ENCODE data around the gene SOWAHA.

The SOWAHA gene

DNA sequence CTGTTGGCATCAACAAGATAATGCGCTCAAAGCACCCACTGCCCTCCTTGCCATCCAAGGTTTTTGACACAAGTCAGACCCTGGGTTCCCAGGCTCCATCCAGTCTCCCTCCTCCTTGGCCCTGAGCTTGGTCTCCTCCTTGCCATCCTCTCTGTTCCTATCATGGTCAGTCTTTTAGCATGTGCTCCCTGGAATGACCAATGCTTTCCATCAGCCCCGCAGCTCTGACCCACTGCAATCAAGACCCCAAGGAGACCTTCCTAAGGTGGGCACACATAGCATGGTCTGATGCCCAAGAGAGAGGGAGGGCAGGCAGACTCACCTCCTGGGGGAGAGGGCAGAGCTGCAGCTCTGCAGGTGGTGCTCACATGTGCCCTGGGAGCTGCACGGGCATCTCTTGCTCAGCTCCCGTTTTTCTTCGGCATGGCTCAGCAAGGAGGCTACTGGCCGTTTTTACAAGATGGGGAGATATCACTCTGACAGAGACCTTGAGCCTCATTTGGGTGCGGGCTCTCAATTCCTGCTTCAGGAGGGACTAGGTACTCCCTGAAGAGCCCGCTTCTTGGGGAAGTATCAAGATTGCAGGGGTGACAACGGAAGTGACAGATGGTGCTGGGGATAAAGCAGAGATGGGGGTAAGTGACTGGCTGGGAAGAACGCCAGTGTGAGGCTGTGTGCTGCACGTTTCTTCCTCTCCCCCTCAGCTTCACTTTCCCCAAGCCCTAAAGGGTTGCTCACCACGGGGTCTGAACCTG lies 39.3 kb upstream of the SOWAHA start:
- H3K9ac ChIP-seq (ENCODE audit: low read length), result no peak overlapping the region
- H3K79me2 ChIP-seq (ENCODE audit: insufficient read depth, low read length), result no peaks in the 10 kb centered on the region
- no peaks in the 10 kb centered on the region for H4K20me1 ChIP-seq (ENCODE audit: low read depth, low read length)
- no peaks in the 10 kb centered on the region for H3F3A ChIP-seq (ENCODE audit: insufficient read depth)
- H3K27ac ChIP-seq (ENCODE audit: low read depth, low read length), result no peak overlapping the region
- H3K9me3 ChIP-seq (ENCODE audit: insufficient read depth, low read length), result no peaks in the 10 kb centered on the region
- no peak overlapping the region for H2AFZ ChIP-seq (ENCODE audit: low read depth, low read length, severe bottlenecking)
- H3K27me3 ChIP-seq (ENCODE audit: low read length), result no peaks in the 10 kb centered on the region
- no peak overlapping the region for H3K4me2 ChIP-seq (ENCODE audit: low read depth, low read length, poor library complexity, severe bottlenecking)
- TF ChIP-seq, protein P1, sequence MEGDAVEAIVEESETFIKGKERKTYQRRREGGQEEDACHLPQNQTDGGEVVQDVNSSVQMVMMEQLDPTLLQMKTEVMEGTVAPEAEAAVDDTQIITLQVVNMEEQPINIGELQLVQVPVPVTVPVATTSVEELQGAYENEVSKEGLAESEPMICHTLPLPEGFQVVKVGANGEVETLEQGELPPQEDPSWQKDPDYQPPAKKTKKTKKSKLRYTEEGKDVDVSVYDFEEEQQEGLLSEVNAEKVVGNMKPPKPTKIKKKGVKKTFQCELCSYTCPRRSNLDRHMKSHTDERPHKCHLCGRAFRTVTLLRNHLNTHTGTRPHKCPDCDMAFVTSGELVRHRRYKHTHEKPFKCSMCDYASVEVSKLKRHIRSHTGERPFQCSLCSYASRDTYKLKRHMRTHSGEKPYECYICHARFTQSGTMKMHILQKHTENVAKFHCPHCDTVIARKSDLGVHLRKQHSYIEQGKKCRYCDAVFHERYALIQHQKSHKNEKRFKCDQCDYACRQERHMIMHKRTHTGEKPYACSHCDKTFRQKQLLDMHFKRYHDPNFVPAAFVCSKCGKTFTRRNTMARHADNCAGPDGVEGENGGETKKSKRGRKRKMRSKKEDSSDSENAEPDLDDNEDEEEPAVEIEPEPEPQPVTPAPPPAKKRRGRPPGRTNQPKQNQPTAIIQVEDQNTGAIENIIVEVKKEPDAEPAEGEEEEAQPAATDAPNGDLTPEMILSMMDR (IDR thresholded peaks at IDR 0.05; ENCODE audit: insufficient read depth, low read length, poor library complexity, severe bottlenecking), result no peak
- no peak for TF ChIP-seq EZH2phosphoT487 (conservative IDR thresholded peaks at IDR 0.05; ENCODE audit: low read length)
- no peaks in the 10 kb centered on the region for H3K9me2 ChIP-seq (replicated peaks; ENCODE audit: insufficient read depth, low read length)
- H3K4me3 ChIP-seq (ENCODE audit: insufficient read depth, low read length, poor library complexity, severe bottlenecking), result no peak overlapping the region
- no peaks in the 10 kb centered on the region for H3K36me3 ChIP-seq (ENCODE audit: low read length)

DNA sequence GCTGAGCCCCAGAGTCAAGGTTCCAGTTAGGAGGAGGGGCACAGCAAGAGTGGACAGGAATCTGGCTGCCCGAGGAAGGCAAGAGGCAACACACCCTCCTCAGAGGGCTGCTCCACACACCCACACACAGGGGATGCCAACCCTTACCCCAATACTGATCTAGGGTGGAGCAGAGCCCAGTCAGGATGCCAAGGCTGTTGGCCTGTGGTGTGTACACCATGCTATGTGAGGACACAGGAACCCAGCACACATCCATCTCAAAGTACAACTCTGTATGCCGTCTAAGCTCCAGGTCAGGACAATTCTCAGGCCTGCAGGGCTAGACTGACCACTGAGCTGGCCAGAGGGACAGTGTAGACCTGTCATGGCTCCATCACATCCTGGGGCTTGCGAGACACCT lies 38.7 kb upstream of the SOWAHA start:
- Histone ChIP-seq H3K27ac (ENCODE audit: low read depth, low read length) (no peak overlapping the region), H4K20me1 (ENCODE audit: low read depth, low read length) (no peaks in the 10 kb centered on the region), H2AFZ (ENCODE audit: low read depth, low read length, severe bottlenecking) (no peak overlapping the region), H3K4me3 (ENCODE audit: insufficient read depth, low read length, poor library complexity, severe bottlenecking) (no peak overlapping the region), H3K9ac (ENCODE audit: low read length) (no peak overlapping the region), H3K79me2 (ENCODE audit: insufficient read depth, low read length) (no peaks in the 10 kb centered on the region), H3K36me3 (ENCODE audit: low read length) (no peaks in the 10 kb centered on the region), H3F3A (ENCODE audit: insufficient read depth) (no peaks in the 10 kb centered on the region), H3K4me2 (ENCODE audit: low read depth, low read length, poor library complexity, severe bottlenecking) (no peak overlapping the region), H3K27me3 (ENCODE audit: low read length) (no peaks in the 10 kb centered on the region), H3K9me2 (replicated peaks; ENCODE audit: insufficient read depth, low read length) (no peaks in the 10 kb centered on the region), H3K9me3 (ENCODE audit: insufficient read depth, low read length) (no peaks in the 10 kb centered on the region)
- no peak for TF ChIP-seq EZH2phosphoT487 (conservative IDR thresholded peaks at IDR 0.05; ENCODE audit: low read length)
- TF ChIP-seq, protein P1 (IDR thresholded peaks at IDR 0.05; ENCODE audit: insufficient read depth, low read length, poor library complexity, severe bottlenecking), result no peak

DNA sequence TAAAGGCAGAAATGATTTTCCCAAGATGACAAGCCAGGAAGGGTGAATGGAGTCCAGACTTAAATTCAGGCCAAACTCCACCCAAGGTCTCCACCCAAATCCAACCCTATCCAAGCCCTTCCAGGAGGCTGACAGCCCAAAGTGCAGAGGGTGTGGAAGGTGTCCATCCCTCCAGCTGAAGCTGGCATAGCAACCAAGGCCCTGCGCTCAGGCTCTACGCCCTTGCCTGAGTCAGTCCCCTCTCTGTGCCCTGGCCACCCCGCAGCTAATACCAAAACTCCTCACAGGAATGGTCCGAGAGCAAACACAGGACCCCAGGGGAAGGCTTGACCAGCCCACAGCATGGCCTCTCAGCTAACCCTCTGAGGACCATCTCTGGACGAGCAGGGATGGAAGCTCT lies 38.2 kb upstream of the SOWAHA start:
- Histone ChIP-seq H3K4me3 (ENCODE audit: insufficient read depth, low read length, poor library complexity, severe bottlenecking) (no peak overlapping the region), H3F3A (ENCODE audit: insufficient read depth) (no peaks in the 10 kb centered on the region), H3K36me3 (ENCODE audit: low read length) (no peaks in the 10 kb centered on the region), H2AFZ (ENCODE audit: low read depth, low read length, severe bottlenecking) (no peak overlapping the region), H3K27me3 (ENCODE audit: low read length) (no peaks in the 10 kb centered on the region), H3K9me2 (replicated peaks; ENCODE audit: insufficient read depth, low read length) (no peaks in the 10 kb centered on the region), H3K27ac (ENCODE audit: low read depth, low read length) (no peak overlapping the region), H3K79me2 (ENCODE audit: insufficient read depth, low read length) (no peaks in the 10 kb centered on the region), H3K9me3 (ENCODE audit: insufficient read depth, low read length) (no peaks in the 10 kb centered on the region), H3K9ac (ENCODE audit: low read length) (no peak overlapping the region), H3K4me2 (ENCODE audit: low read depth, low read length, poor library complexity, severe bottlenecking) (no peak overlapping the region), H4K20me1 (ENCODE audit: low read depth, low read length) (no peaks in the 10 kb centered on the region)
- TF ChIP-seq, protein P1 (IDR thresholded peaks at IDR 0.05; ENCODE audit: insufficient read depth, low read length, poor library complexity, severe bottlenecking), result no peak
- TF ChIP-seq EZH2phosphoT487 (conservative IDR thresholded peaks at IDR 0.05; ENCODE audit: low read length), result no peak
